Activated CD4-positive, alpha-beta memory T cell treated with anti-CD3 and anti-CD28 coated beads for 36 hours (primary cell): ENCODE measurements around the gene TENT4B. TPM values are rescaled to one million over a fixed set of nuclear protein-coding genes. Genes with fewer than 3 reads are reported as not detected.

Experiments
- CTCF ChIA-PET: fragments of 350-600 bp; sonication (Branson Sonifier 250); formaldehyde crosslinking; loops from one replicate; lab custom pipeline; 2021; ENCODE audit warnings: antibody characterized with exemption, inconsistent platforms; lab: Charles Lee
- POLR2A ChIA-PET: fragments of 350-600 bp; sonication (Branson Sonifier 250); formaldehyde crosslinking; loops from one replicate; lab custom pipeline; 2021; ENCODE audit warnings: antibody characterized with exemption; lab: Charles Lee
- DNase-seq: peaks from one replicate; pipeline ENCODE4 v3.0.0-alpha.2; 2020
- H3K27ac Mint-ChIP-seq: one replicate; pipeline ENCODE4 v1.8.0; 2021; ENCODE audit warnings: mixed read lengths
- H3K27me3 Mint-ChIP-seq: one replicate; pipeline ENCODE4 v1.8.0; 2021; ENCODE audit warnings: mixed read lengths
- H3K36me3 Mint-ChIP-seq: one replicate; pipeline ENCODE4 v1.8.0; 2021; ENCODE audit warnings: mixed read lengths
- H3K4me1 Mint-ChIP-seq: one replicate; pipeline ENCODE4 v1.8.0; 2021; ENCODE audit warnings: low read depth, mixed read lengths
- H3K4me3 Mint-ChIP-seq: one replicate; pipeline ENCODE4 v1.8.0; 2021; ENCODE audit warnings: mild to moderate bottlenecking, mixed read lengths
- H3K9me3 Mint-ChIP-seq: one replicate; pipeline ENCODE4 v1.8.0; 2021; ENCODE audit warnings: mixed read lengths
- intact Hi-C: fragments of 100-400 bp; cut with micrococcal nuclease; formaldehyde crosslinking; loops from one replicate; pipeline ENCODE4 v1.15.1; 2023
- total RNA-seq, 2 experiments: library from RNA; stranded (reverse); gene quantifications; one replicate each; pipeline ENCODE4 v1.2.3, GENCODE V29; 2021

The TENT4B gene
- total RNA-seq, 2 experiments from 2014 or later = 14.4 to 14.8 TPM

DNA sequence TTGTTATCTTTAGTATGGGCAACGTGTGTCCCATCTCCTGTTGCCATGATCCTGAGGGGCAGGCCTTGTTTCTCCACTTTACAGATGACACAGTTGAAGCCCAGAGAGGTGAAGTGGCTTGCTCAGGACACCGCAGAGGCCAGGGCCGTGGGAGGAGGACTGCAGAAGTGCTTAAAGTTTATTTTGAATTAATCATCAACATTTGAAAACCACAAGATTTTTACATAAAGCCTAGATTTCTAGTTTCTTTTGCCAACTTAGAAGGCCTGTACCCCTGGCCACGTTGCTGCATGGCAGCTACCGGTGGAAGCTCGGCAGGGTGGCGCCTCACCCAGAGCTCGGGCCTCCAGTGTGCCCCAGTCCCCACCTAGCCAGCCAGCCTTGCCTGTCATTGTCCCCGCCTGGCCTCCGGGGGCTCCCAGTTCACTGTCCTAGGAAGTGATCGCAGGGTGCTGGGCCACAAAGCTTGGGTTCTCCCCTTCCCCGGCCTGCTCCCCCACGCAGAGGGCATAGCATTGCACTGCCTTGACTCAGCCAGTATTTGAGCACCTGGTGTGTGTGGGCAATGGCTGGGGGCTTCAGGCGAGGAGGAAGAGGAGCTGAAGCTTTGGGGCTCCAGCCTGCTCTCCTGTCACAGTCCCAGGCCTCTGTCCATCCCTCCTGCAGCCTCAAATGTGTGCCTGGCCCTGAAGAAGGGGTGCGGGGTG is 98.4 kb downstream of the TENT4B start:
- Mint-ChIP-seq H3K9me3 (no peaks in the 10 kb centered on the region), H3K4me3 (no peak overlapping the region), H3K36me3 (no peaks in the 10 kb centered on the region), H3K27me3 (no peaks in the 10 kb centered on the region), H3K4me1 (peaks cover 5% of the 10 kb centered on the region), H3K27ac (no peak overlapping the region)
- ChIA-PET CTCF (interaction anchor here (0.8 to 1.2 kb wide), 3 partner anchors 22 to 75 kb away, joined by 3 to 4 read pairs (median 4); no protein-coding TSS in a partner anchor), POLR2A (no interaction called here)
- intact Hi-C loops = no loop called here
- no peak for DNase-seq

DNA sequence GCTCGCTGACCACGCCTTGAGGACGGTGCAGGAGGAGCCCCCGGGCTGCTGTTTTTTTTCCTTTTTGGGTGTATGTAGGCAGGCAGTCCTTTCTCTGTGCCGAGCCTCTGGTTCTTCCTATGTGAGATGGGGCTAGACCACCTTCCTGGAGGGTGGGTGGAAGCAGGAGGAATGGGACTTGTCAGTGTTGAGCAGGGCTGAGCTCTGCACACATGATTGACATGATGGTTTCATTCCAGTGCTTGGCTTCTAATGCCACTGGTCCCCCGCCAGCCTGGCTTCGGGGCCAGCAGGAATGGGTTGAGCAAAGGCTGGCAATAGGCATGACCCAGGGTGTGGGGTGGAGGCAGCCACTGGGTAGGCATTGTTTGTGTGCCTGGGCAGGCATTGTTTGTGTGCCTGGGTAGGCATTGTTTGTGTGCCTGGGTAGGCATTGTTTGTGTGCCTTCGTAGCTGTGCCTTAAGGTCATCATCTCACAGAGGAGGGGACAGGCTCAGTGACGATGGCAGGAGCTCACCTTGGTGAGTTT is 99.0 kb downstream of the TENT4B start:
- no peak overlapping the region for H3K4me3 Mint-ChIP-seq
- CTCF ChIA-PET = interaction anchor here (1.3 kb wide), 1 partner anchor 118 kb away, joined by 3 read pairs; no protein-coding TSS in a partner anchor
- DNase-seq = no peak
- H3K4me1 Mint-ChIP-seq = peaks cover 2% of the 10 kb centered on the region
- no peak overlapping the region for H3K27ac Mint-ChIP-seq
- intact Hi-C loops = no loop called here
- H3K27me3 Mint-ChIP-seq = no peaks in the 10 kb centered on the region
- no peaks in the 10 kb centered on the region for H3K36me3 Mint-ChIP-seq
- POLR2A ChIA-PET = no interaction called here
- H3K9me3 Mint-ChIP-seq = no peaks in the 10 kb centered on the region

DNA sequence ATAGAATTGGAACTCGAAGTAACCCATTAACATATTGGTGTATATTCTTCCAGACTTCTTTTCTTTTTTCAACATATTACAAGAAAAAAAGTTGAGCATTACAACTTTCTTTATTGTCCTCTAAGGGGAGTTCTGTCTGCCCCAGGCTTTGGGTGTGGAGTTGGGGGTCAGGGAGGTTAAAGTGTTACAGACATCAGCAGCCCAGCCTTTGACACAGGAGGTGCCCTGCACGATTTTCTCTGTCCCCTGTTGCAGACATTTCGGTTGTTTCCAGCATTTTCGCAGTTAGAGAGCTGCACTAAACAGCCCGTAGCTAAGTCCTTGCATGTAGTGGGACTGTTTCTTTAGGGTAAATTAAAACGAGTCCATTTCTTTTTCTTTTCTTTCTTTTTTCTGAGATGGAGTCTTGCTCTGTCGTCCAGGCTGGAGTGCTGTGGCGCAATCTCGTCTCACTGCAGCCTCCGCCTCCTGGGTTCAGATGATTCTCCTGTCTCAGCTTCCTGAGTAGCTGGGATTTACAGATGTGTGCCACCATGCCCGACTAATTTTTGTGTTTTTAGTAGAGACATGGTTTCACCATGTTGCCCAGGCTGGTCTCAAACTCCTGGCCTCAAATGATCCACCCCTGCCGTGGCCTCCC is 99.9 kb downstream of the TENT4B start:
- ChIA-PET POLR2A (no interaction called here), CTCF (interaction anchor here (0.9 to 1.3 kb wide), 2 partner anchors 117 to 412 kb away, joined by 3 read pairs; no protein-coding TSS in a partner anchor)
- intact Hi-C loops = no loop called here

DNA sequence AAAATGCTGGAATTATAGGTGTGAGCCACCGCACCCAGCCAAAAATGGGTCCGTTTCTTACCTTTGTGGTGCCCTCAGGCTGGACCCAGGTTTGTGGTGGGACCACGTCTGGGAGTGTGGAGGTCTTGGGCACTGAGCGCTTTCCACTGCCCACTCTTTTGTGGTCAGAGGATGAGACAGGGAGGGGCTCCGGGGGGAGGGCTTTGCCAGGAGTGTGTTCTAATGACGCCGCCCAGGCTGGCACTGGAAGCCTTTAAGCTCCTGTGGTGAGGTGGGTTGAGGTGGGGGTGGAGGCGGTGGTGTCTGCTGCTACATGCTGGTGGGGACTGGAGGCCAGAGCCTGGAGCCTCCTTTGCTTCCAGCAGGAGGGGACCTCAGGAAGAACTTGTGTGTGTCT is 100.4 kb downstream of the TENT4B start:
- intact Hi-C loops = no loop called here
- Mint-ChIP-seq H3K27ac (no peak overlapping the region), H3K4me1 (peaks cover 2% of the 10 kb centered on the region), H3K4me3 (no peak overlapping the region), H3K9me3 (no peaks in the 10 kb centered on the region), H3K36me3 (no peaks in the 10 kb centered on the region), H3K27me3 (no peaks in the 10 kb centered on the region)
- ChIA-PET POLR2A (no interaction called here), CTCF (interaction anchor here (0.9 to 1.3 kb wide), 2 partner anchors 117 to 412 kb away, joined by 3 read pairs; no protein-coding TSS in a partner anchor)
- DNase-seq = no peak

More for the DNA sequence above, 99.9 kb downstream of the TENT4B start:
- DNase-seq = no peak
- Mint-ChIP-seq H3K36me3 (no peaks in the 10 kb centered on the region), H3K27ac (no peak overlapping the region), H3K4me3 (no peak overlapping the region), H3K27me3 (no peaks in the 10 kb centered on the region), H3K9me3 (no peaks in the 10 kb centered on the region), H3K4me1 (peaks cover 2% of the 10 kb centered on the region)

DNA sequence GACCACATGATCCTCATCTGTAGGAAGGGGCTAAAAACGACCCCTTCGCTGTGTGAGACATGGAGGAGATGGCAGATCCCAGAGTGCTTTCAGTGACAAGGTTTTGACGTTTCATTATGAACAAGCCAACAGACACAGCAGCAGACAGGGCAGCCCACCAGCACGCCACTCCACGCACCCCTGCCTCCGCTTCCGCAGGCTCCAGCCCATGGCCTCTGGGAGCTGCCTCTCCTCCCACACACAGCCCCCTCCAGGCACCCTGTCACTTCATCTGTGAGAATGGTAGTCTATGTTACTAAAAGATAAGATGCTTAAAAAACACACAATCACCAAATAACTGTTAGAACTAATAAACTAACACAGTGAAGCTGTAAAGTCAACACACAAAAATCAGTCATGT is 101.0 kb downstream of the TENT4B start:
- no peak for DNase-seq
- Mint-ChIP-seq H3K27me3 (no peaks in the 10 kb centered on the region), H3K36me3 (no peaks in the 10 kb centered on the region), H3K4me1 (peaks cover 2% of the 10 kb centered on the region), H3K4me3 (no peak overlapping the region), H3K27ac (no peak overlapping the region), H3K9me3 (no peaks in the 10 kb centered on the region)
- ChIA-PET POLR2A (no interaction called here), CTCF (interaction anchor here (0.6 to 1.4 kb wide), 2 partner anchors 9 to 23 kb away, joined by 3 to 4 read pairs; no protein-coding TSS in a partner anchor)
- intact Hi-C loops = no loop called here

DNA sequence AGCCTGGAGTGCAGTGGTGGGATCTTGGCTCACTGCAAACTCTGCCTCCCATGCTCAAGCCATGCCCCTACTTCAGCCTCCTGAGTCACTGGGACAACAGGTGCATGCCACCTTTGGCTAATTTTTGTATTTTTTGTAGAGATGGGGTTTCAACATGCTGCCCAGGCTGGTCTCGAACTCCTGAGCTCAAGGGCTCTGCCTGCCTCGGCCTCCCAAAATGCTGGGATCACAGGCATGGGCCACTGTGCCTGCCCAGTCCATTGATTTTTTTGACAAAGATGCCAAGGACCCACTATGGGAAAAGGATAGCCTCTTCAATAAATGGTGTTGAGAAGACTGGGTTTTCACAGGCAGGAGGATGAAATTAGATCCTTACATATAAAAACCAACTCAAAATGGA is 102.4 kb downstream of the TENT4B start:
- Mint-ChIP-seq H3K4me3 (no peak overlapping the region), H3K36me3 (no peaks in the 10 kb centered on the region), H3K27me3 (no peaks in the 10 kb centered on the region), H3K9me3 (no peaks in the 10 kb centered on the region), H3K4me1 (peaks cover 2% of the 10 kb centered on the region), H3K27ac (no peak overlapping the region)
- intact Hi-C loops = no loop called here
- ChIA-PET CTCF (interaction anchor here (0.6 to 1.4 kb wide), 2 partner anchors 10 to 72 kb away, joined by 3 read pairs; no protein-coding TSS in a partner anchor), POLR2A (no interaction called here)
- no peak for DNase-seq

DNA sequence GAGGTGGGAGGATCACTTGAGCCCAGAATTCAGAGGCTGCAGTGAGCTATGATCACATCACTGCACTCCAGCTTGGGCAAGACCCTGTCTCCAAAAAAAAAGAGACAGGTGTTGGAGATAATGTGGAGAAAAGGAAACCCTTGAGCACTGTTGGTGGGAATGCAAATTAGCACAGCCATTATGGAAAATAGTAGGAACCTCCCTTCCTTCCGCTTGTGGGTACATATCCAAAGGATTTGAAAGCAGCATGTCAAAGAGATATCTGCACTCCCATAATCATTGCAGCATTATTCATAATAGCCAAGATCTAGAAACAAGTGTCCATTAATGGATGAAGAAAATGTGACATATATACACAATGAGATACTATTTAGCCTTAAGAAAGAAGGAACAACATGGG is 103.5 kb downstream of the TENT4B start:
- intact Hi-C loops = no loop called here
- H3K9me3 Mint-ChIP-seq = no peaks in the 10 kb centered on the region
- ChIA-PET POLR2A (no interaction called here), CTCF (interaction anchor here (0.7 kb wide), 1 partner anchor 191 kb away, joined by 4 read pairs; the partner anchor contains the start of gene HEATR3)
- no peaks in the 10 kb centered on the region for H3K27me3 Mint-ChIP-seq
- H3K36me3 Mint-ChIP-seq = no peaks in the 10 kb centered on the region
- H3K27ac Mint-ChIP-seq = no peak overlapping the region
- no peaks in the 10 kb centered on the region for H3K4me1 Mint-ChIP-seq
- no peak for DNase-seq
- no peak overlapping the region for H3K4me3 Mint-ChIP-seq

DNA sequence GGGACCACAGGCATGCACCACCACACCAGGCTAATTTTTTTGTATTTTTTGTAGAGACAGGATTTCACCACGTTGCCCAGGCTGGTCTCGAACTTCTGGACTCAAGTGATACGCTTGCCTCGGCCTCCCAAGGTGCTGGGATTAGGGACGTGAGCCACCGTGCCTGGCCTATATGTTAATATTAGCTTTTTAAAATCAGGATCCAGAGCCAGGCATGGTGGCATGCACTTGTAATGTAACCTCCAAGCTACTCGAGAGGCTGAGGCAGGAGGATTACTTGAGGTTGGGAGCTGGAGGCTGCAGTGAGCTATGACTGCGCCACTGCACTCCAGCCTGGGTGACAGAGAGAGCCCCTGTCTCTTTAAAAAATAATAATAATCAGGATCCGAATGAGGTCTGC is 104.8 kb downstream of the TENT4B start:
- no peaks in the 10 kb centered on the region for H3K36me3 Mint-ChIP-seq
- ChIA-PET CTCF (no interaction called here), POLR2A (no interaction called here)
- intact Hi-C loops = no loop called here
- no peak overlapping the region for H3K27ac Mint-ChIP-seq
- H3K9me3 Mint-ChIP-seq = no peaks in the 10 kb centered on the region
- DNase-seq = no peak
- peaks cover 1% of the 10 kb centered on the region for H3K4me1 Mint-ChIP-seq
- no peaks in the 10 kb centered on the region for H3K27me3 Mint-ChIP-seq
- H3K4me3 Mint-ChIP-seq = no peak overlapping the region

DNA sequence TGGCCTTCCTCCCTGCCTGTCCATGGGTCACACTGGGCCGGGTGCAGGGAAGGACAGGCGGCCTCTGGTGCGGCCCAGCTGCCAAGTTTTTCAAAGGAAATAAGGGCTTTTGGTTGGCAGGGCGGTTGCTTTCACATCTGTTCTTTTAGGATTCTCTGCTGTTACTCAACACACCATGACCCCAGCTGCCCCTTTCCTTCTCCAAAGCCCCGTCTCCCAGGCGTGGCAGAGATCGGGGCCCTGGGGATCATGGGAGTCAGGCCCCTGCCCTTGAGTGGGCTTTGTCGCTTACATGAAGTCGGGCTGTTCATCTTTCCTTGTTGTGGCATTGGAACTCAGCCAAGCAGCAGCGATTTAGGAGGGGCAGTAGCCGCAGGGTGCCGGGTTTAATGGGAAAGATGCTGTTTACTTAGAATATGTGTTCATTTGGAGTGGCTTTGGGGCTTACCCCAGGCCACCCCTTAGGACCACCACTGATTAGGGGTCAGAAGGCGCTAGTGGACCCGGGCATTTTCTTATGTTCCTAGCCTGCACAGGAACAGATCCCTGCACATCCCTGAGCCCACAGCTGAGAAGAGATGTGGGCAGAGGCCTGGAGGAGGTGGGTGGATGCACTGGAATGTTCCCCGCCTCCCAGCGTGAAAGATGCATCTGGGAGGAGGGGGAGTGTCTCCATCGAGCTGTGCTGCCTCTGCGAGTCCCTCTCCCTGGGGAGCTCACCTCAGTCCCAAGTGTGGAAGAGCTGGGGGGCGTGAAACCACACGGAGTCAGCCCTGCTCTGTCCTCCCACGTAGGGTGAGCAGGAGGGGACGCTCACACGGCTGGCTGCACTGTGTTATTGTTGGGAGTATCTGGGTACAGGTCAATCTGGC is 106.5 kb downstream of the TENT4B start:
- ChIA-PET POLR2A (no interaction called here), CTCF (interaction anchor here (0.9 to 1.1 kb wide), 3 partner anchors 14 to 68 kb away, joined by 3 read pairs; no protein-coding TSS in a partner anchor)
- Mint-ChIP-seq H3K36me3 (peaks cover 2% of the 10 kb centered on the region), H3K27me3 (no peaks in the 10 kb centered on the region), H3K9me3 (no peaks in the 10 kb centered on the region), H3K4me3 (no peak overlapping the region), H3K4me1 (peaks cover 18% of the 10 kb centered on the region), H3K27ac (no peak overlapping the region)
- intact Hi-C loops = loop anchor here (10.0 kb wide), 1 partner anchor 1645 kb away; the partner anchor contains the start of gene N4BP1
- DNase-seq = no peak

DNA sequence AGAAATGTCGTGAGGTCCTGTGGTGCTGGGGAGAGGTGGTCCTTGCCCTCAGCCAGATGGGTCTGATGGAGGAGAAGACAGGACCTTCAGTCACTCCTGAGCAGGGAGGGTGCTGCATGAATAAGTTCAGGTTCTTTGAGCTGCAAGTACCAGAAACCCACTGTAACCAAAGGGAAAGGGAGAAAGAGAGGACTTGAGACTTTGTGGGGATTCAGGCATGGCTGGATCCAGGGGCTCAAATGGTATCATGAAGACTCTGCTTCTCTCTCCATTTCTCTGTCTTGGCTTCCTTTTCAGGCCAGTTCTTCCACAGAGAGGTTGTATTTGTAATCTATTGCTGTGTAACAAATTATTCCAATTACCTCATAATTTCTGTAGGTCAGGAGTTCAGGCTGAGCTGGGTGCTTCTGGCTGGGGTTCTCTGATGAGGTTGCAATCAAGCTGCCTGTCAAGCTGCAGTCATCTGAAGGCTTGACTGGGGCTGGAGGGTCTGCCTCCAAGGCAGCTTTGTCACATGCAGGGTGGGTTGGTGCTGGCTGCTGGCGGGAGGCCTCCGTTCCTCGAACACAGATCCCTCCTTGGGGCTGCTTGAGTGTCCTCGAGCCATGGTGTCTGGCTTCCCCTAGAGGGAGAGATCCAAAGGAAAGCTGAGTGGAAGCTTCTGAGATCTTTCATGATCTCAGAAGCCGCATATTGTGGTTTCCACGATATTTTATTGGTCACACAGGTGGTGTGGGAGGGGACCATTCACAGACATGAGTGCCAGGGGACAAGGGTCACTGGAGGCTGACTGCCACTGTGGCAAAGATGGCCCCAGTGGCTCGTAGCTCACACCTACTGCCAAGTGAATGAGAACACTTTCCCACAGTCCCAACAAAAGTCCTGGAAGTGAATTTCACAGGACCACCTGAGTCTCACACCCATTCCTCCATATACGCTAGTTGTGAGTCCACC is 107.4 kb downstream of the TENT4B start:
- Mint-ChIP-seq H3K27ac (no peak overlapping the region), H3K9me3 (no peaks in the 10 kb centered on the region), H3K36me3 (peaks cover 2% of the 10 kb centered on the region), H3K4me1 (peaks cover 27% of the 10 kb centered on the region), H3K27me3 (no peaks in the 10 kb centered on the region), H3K4me3 (no peak overlapping the region)
- POLR2A ChIA-PET = no interaction called here
- intact Hi-C loops = loop anchor here (10.0 kb wide), 1 partner anchor 1646 kb away; the partner anchor contains the start of gene N4BP1
- CTCF ChIA-PET = interaction anchor here (0.9 kb wide), 1 partner anchor 67 kb away, joined by 3 read pairs; no protein-coding TSS in a partner anchor
- DNase-seq = no peak
